AG04449 (cell line): Measurements from ENCODE around the gene SULT4A1.

Experiments
- CTCF ChIA-PET: fragments of 350-600 bp; formaldehyde crosslinking; extraction: SDS; loops from one replicate; lab custom pipeline; 2021; ENCODE audit warnings: antibody characterized with exemption; lab: Yijun Ruan, JAX
- POLR2A ChIA-PET: fragments of 400-600, 350-600 bp; formaldehyde crosslinking; extraction: SDS; loops from one replicate; lab custom pipeline; 2020; ENCODE audit warnings: antibody characterized with exemption, inconsistent platforms; lab: Yijun Ruan, JAX
- DNase-seq: peaks from one replicate; pipeline ENCODE4 v3.0.0-alpha.2; 2010; ENCODE audit warnings: low read depth, low spot score
- H3K4me3 ChIP-seq: 2 replicates; pipeline ENCODE4 v1.5.1; 2011; ENCODE audit warnings: low read depth, mild to moderate bottlenecking, control low read depth, low read length
- CTCF ChIP-seq: IDR thresholded peaks from one replicate; pipeline ENCODE4 v1.5.1; 2011; ENCODE audit warnings: mild to moderate bottlenecking, moderate library complexity, low read length, control low read depth, inconsistent platforms; ENCODE audit not compliant: insufficient read depth; ENCODE audit errors: missing control alignments

SULT4A1 gene

GRCh38 chr22:43888740-43889139 is 26.4 kb upstream of the SULT4A1 start:
- no peak for DNase-seq
- CTCF ChIA-PET = interaction anchor here (1.0 to 9.1 kb wide), 3 partner anchors 11 to 55 kb away, joined by 3 to 58 read pairs (median 8); no protein-coding TSS in a partner anchor
- POLR2A ChIA-PET = no interaction called here
- TF ChIP-seq CTCF = no peak
- H3K4me3 ChIP-seq = no peak overlapping the region

- H3K4me3 ChIP-seq = no peak overlapping the region
- ChIA-PET POLR2A (no interaction called here), CTCF (interaction anchor here (0.8 to 9.1 kb wide), 6 partner anchors 10 to 56 kb away, joined by 3 to 58 read pairs (median 3); partner anchors contain the start of gene PNPLA3)
- DNase-seq = no peak
- no peak for TF ChIP-seq CTCF
Measured at GRCh38 chr22:43887391-43887790, 25.1 kb upstream of the SULT4A1 start.

GRCh38 chr22:43886231-43886630 is 23.9 kb upstream of the SULT4A1 start:
- no peak for TF ChIP-seq CTCF
- DNase-seq = no peak
- POLR2A ChIA-PET = no interaction called here
- H3K4me3 ChIP-seq = no peak overlapping the region
- CTCF ChIA-PET = interaction anchor here (0.7 to 9.1 kb wide), 7 partner anchors 10 to 741 kb away, joined by 3 to 58 read pairs (median 4); no protein-coding TSS in a partner anchor

GRCh38 chr22:43885786-43886185 is 23.5 kb upstream of the SULT4A1 start:
- no peak for TF ChIP-seq CTCF
- no peak for DNase-seq
- H3K4me3 ChIP-seq = no peak overlapping the region
- ChIA-PET CTCF (interaction anchor here (0.7 to 9.1 kb wide), 10 partner anchors 9 to 497 kb away, joined by 3 to 58 read pairs (median 6); partner anchors contain the start of gene EFCAB6), POLR2A (no interaction called here)

GRCh38 chr22:43885319-43885671 is 23.0 kb upstream of the SULT4A1 start:
- no peak for TF ChIP-seq CTCF
- CTCF ChIA-PET = interaction anchor here (0.7 to 9.1 kb wide), 34 partner anchors 9 to 742 kb away, joined by 3 to 58 read pairs (median 4); partner anchors contain the start of genes EFCAB6, SAMM50 and SULT4A1
- POLR2A ChIA-PET = no interaction called here
- no peak overlapping the region for H3K4me3 ChIP-seq
- DNase-seq = no peak

- peak; percentile 90 for TF ChIP-seq CTCF
- H3K4me3 ChIP-seq = no peak overlapping the region
- POLR2A ChIA-PET = no interaction called here
- CTCF ChIA-PET = interaction anchor here (0.7 to 9.1 kb wide), 36 partner anchors 9 to 742 kb away, joined by 3 to 58 read pairs (median 4); partner anchors contain the start of genes EFCAB6, SAMM50 and SULT4A1
- no peak for DNase-seq
Measured at GRCh38 chr22:43884600-43885318, 22.4 kb upstream of the SULT4A1 start.
